Keratinocyte (primary cell): ENCODE results near the gene JADE2.

ENCODE experiments used
- EZH2 ChIP-seq: IDR thresholded peaks from one replicate; pipeline ENCODE4 v1.6.1; 2012; ENCODE audit warnings: inconsistent platforms, mild to moderate bottlenecking, low read length, moderate library complexity
- TF ChIP-seq, protein P1 (sequence below), 3 experiments: IDR thresholded peaks in 1 of 3; conservative IDR thresholded peaks in 1 of 3; optimal IDR thresholded peaks in 1 of 3; 2 replicates in 2 of 3; 3 replicates in 1 of 3; pipeline versions ENCODE3 to v1.5.1; 2011; ENCODE audit warnings: low read length in 3 of 3, mild to moderate bottlenecking in 3 of 3, moderate library complexity in 2 of 3, control low read depth in 1 of 3, inconsistent platforms in 1 of 3; ENCODE audit not compliant: insufficient read depth in 2 of 3; ENCODE audit errors: extremely low read depth in 1 of 3

DNA sequence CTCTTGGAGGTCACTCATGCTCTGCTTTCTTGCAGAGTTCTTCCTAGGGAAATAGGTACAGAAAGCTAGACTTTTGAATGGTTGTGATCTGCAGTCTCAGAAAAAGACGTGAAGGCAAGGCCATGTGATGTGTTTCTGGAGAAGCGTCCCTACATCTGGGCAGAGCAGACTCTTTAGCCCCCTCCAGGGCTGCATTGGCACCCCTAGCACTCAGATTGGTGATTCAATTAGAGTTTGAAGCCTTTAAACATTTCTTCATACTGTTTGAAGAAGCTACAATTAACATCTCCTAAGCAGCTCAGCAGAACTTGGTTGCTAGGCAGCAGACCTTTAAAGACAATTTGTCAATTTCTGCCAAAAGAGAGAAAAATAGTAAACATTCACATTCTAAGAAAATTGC is 21.6 kb downstream of the JADE2 start:
- TF ChIP-seq, protein P1, sequence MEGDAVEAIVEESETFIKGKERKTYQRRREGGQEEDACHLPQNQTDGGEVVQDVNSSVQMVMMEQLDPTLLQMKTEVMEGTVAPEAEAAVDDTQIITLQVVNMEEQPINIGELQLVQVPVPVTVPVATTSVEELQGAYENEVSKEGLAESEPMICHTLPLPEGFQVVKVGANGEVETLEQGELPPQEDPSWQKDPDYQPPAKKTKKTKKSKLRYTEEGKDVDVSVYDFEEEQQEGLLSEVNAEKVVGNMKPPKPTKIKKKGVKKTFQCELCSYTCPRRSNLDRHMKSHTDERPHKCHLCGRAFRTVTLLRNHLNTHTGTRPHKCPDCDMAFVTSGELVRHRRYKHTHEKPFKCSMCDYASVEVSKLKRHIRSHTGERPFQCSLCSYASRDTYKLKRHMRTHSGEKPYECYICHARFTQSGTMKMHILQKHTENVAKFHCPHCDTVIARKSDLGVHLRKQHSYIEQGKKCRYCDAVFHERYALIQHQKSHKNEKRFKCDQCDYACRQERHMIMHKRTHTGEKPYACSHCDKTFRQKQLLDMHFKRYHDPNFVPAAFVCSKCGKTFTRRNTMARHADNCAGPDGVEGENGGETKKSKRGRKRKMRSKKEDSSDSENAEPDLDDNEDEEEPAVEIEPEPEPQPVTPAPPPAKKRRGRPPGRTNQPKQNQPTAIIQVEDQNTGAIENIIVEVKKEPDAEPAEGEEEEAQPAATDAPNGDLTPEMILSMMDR (optimal IDR thresholded peaks at IDR 0.05 in 1 of 3, IDR thresholded peaks at IDR 0.05 in 1 of 3, conservative IDR thresholded peaks at IDR 0.05 in 1 of 3; ENCODE audit: extremely low read depth in 1 of 3, insufficient read depth in 2 of 3, low read length in 3 of 3) = no peak
- TF ChIP-seq EZH2 = no peak
